ENCODE data around the gene CATSPERE. TPM values are rescaled to one million over a fixed set of nuclear protein-coding genes. Genes with fewer than 3 reads are reported as not detected.

Gene CATSPERE
- total RNA-seq, 4 donors from 2014 or later, result 0.25 to 0.98 (median 0.91) TPM; not detected in 1

- no peak for DNase-seq (ENCODE audit: low spot score in 2 of 2)
- intact Hi-C loops (cut with DNase I; ENCODE audit: low total_unique reads), result no loop called here
- WGBS, 2 donors, result 65 to 70% methylated on average over 9 of the region's 9 CpGs
- no peak overlapping the region for H3K4me3 ChIP-seq (ENCODE audit: low read depth, poor library complexity, severe bottlenecking)
- TF ChIP-seq CTCF (IDR thresholded peaks at IDR 0.05), result no peak
- TF ChIP-seq POLR2A (IDR thresholded peaks at IDR 0.05), result no peak
These were observed 153.2 kb downstream of the CATSPERE start for GRCh38 chr1:244614113-244614836.

DNA sequence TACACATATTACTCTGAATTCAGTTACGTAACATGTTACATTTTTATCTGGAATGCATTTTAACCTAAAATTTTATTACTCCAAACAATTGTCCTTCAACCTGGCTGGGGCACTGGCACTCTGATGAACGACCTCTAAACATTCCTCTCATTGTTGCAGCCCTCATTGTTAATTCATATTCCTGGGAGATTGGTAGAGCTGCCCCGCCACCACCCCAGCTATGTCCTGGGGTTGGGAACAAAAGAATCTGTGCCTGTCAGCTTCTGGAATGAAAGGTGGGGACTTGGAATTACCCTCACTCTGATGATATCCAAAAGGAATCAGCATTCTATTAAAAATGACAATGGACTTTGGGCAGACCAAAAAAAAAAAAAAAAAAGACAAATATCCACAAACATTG lies 153.8 kb downstream of the CATSPERE start:
- 48 to 82% methylated on average over 3 of the region's 3 CpGs for WGBS, 2 donors
- no peak overlapping the region for H3K4me3 ChIP-seq (ENCODE audit: low read depth, poor library complexity, severe bottlenecking)
- TF ChIP-seq POLR2A (IDR thresholded peaks at IDR 0.05) (no peak), CTCF (IDR thresholded peaks at IDR 0.05) (no peak)
- no peak for DNase-seq (ENCODE audit: low spot score in 2 of 2)
- intact Hi-C loops (cut with DNase I; ENCODE audit: low total_unique reads), result no loop called here

- intact Hi-C loops (cut with DNase I; ENCODE audit: low total_unique reads), result no loop called here
- WGBS, 2 donors, result 80 to 86% methylated on average over 6 of the region's 6 CpGs
- no peak for DNase-seq (ENCODE audit: low spot score in 2 of 2)
- H3K4me3 ChIP-seq (ENCODE audit: low read depth, poor library complexity, severe bottlenecking), result no peak overlapping the region
- TF ChIP-seq CTCF (IDR thresholded peaks at IDR 0.05) (no peak), POLR2A (IDR thresholded peaks at IDR 0.05) (no peak)
These were observed 154.2 kb downstream of the CATSPERE start for GRCh38 chr1:244615301-244615700.

DNA sequence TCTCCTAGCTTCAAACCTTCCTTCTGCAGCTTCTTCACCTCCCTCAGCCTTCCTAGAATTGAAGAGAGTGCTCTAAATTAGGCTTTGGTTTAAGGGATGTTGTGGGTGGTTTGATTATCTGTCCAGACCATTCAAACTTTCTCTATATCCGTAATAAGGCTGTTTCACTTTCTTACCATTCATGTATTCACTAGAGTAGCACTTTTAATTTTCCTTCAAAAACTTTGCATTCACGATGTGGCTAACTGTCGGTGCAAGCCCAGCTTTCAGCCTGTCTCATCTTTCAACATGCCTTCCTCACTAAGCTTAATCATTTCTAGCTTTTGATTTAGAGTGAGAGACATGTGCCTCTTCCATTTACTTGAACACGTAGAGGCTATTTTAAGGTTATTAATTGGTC lies 165.6 kb downstream of the CATSPERE start:
- 89 to 91% methylated on average over 4 of the region's 4 CpGs for WGBS, 2 donors
- no peak for DNase-seq (ENCODE audit: low spot score in 2 of 2)
- intact Hi-C loops (cut with DNase I; ENCODE audit: low total_unique reads), result no loop called here
- no peak for TF ChIP-seq POLR2A (IDR thresholded peaks at IDR 0.05)
- TF ChIP-seq CTCF (IDR thresholded peaks at IDR 0.05), result no peak
- no peak overlapping the region for H3K4me3 ChIP-seq (ENCODE audit: low read depth, poor library complexity, severe bottlenecking)

DNA sequence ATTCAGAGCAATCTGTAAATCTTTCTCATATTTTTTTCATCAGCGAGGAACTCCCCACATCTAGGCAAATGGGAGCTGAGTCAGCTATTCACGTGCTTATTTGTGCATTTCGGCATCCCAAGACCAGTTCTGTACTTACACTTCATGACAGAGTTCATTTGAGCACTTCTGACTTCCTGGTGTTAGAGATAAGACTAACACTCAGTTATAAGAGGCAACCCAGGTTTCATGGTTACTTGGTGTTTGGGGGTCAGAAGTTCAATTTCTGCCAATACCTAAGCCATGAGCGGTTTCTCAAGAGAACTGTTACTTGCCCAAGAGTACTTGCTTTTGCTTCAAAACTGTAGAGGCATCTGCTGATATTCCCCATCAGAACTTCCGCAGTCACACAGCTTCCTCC lies 167.7 kb downstream of the CATSPERE start:
- WGBS, 2 donors, result 72 to 84% methylated on average over 5 of the region's 5 CpGs
- intact Hi-C loops (cut with DNase I; ENCODE audit: low total_unique reads), result no loop called here
- H3K4me3 ChIP-seq (ENCODE audit: low read depth, poor library complexity, severe bottlenecking), result no peak overlapping the region
- no peak for DNase-seq (ENCODE audit: low spot score in 2 of 2)
- TF ChIP-seq CTCF (IDR thresholded peaks at IDR 0.05), result no peak
- no peak for TF ChIP-seq POLR2A (IDR thresholded peaks at IDR 0.05)

GRCh38 chr1:244633140-244633539 lies 172.1 kb downstream of the CATSPERE start:
- no peak overlapping the region for H3K4me3 ChIP-seq (ENCODE audit: low read depth, poor library complexity, severe bottlenecking)
- intact Hi-C loops (cut with DNase I; ENCODE audit: low total_unique reads), result no loop called here
- no peak for DNase-seq (ENCODE audit: low spot score in 2 of 2)
- TF ChIP-seq CTCF (IDR thresholded peaks at IDR 0.05) (no peak), POLR2A (IDR thresholded peaks at IDR 0.05) (no peak)
